Tongue (tissue), 2 donors: ENCODE measurements around the gene ZNF680. TPM values are rescaled to one million over a fixed set of nuclear protein-coding genes. Genes with fewer than 3 reads are reported as not detected.
"Not testable (repeated sequence)": the region's sequence is repeated elsewhere in the genome, so short reads cannot be mapped to it uniquely, and the experiment has no call there.

Experiments used
- DNase-seq: peaks from one replicate; pipeline ENCODE4 v3.0.0-alpha.2; 2015
- total RNA-seq: library from RNA; depleted of rRNA; stranded (reverse); fragments of >200 nt; gene quantifications from one replicate; pipeline ENCODE4 v1.2.3, GENCODE V29; 2014

Gene ZNF680
- total RNA-seq: 29.1 TPM

GRCh38 chr7:64562626-64563278 is at the start of gene ZNF680:
ZNF680 (minus strand) TSS chr7:64563071; CDS start chr7:64562954, 117 bp downstream.
- DNase-seq: peak; percentile 99

GRCh38 chr7:64612452-64612851 is 49.6 kb upstream of the ZNF680 start:
- no peak for DNase-seq

DNA sequence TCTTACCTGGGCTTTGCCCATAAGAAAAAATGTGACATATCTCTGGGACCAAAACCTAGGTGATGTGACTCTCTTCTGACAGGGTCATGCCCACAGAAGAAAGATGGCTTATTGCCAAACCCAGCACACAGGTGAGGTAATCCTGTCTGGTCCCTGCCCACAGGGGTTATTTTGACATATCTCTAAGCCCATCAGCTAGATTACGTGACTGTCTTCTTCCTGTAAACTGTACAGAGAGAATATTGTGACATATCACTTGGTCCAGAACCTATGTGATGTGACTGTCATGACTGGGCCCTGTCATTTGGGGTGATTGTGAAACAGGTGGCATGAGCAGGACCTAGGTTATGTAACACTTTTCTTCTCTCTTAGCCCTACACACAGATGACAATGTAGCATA is 48.8 kb upstream of the ZNF680 start:
- no peak for DNase-seq

DNA sequence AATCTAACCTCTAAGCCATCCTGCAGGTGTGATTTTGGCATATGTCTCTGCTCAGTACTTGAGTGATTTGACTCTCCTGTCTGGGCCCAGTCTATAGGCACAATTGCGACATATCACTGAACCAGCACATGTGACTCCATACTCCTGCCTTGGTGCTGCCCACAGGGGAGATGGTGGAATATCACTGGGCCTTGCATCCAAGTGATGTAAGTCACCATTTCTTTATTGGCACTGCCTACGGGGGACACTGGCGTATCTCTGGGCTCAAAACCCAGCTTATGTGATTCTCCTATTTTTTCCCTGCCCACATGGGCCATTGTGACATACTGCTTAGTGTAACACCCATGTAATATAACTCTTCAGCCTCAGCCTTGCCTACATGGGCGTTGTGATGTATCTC is 48.1 kb upstream of the ZNF680 start:
- no peak for DNase-seq

DNA sequence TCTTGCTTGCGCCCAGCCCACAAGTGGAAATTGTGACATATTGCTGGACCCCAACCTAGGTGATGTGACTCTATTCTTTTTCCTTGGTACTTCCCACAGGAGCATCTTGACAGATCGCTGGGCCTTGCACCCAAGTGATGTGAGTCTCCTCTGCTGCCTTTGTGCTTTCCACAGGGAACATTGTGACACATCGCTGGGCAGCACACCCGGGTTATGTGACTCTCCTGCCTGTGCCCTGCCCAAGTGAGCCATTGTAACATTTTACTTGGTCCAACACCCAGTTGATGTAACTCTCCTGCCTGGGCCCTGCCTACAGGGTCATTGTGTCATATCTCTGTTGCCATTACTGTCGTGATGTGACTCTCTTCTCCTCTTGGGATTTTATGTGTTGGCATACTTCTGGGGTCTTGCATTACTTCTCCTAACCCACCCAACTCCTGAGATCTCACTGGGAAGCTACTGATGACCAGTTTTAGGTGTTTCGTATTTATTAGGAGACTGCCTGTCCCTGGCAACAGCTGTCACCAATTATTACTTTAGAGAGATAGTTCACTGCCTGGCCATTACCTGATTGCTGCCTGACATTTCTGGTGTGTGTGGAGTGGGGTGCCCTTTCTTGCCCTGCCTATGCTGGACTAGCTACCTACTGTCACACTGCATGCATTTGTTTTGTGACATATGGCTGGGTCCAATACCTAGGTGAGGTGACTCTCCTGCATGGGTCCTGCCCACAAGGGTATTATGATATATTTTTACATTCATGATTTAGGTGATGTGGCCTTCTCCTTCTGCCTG is 45.4 kb upstream of the ZNF680 start:
- DNase-seq: no peak

DNA sequence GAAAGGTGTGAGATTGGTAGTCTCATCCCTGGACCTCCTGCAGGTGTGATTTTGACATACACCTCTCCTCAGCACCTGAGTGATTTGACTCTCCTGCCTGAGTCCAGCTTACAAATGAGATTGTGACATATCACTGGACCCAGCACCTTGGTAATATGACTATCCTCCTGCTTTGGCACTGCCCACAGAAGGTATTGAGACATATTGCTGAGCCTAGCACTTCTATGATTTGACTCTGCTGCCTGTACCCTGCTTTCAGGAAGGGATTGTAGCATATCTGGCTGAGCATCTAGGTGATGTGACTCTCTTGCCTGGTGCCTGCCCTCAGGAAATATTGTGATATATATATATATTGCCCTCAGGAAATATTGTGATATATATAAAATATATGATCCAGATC is 43.5 kb upstream of the ZNF680 start:
- DNase-seq: no peak

DNA sequence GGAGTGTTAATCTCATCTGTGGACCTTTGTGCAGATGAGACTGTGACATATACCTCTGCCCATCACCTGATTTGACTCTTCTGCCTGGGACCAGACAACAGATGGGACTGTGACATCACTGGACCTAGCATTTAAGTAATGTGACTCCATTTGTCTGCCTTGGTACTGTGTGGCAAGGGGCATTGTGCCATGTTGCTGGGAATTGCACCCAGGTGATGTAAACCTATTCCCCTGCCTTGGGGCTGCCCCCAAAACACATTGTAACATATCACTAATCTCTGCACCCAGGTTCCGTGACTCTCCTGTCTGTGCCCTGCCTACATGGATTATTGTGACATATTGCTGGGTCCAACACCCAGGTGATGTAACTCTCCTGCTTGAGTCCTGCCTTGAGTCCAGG is 40.4 kb upstream of the ZNF680 start:
- no peak for DNase-seq

DNA sequence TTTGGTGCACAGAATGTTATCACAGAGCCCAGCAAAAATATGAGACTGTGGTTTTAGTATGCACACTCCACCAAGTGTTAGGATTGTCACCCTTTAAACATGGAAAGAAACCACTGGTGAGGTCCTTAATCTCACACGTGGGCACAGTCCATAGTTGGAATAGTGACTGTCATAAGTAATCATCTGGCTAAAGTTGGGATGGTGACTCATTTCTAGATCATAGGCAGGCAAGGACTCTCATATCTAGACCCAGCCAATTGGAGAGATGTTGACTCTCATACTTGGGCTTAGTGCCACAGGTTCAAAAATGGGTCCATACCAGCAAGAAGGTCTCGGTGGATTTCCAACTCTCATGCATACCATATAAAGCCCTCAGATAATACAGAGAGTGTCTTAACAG is 39.6 kb upstream of the ZNF680 start:
- DNase-seq: no peak

GRCh38 chr7:64602086-64602485 is 39.2 kb upstream of the ZNF680 start:
- DNase-seq: no peak

DNA sequence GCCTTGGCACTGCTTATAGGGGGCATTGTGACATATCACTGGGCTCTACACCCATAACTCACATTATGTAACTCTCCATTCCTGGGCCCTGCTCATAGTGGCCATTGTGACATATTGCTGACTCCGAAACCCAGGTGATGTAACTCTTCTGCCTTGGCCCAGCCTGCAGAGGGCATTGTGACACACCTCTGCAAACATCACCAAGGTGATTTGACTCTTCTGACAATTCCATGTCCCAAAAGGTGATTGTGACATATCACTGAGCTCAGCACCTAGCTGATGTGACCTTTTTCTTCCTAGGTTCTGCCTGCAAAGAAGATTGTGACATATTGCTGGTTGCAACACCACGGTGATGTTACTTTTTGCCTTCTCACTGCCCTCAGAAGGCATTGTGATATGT is 36.5 kb upstream of the ZNF680 start:
- no peak for DNase-seq

- no peak for DNase-seq
Observed at GRCh38 chr7:64590971-64591370, 28.1 kb upstream of the ZNF680 start.

DNA sequence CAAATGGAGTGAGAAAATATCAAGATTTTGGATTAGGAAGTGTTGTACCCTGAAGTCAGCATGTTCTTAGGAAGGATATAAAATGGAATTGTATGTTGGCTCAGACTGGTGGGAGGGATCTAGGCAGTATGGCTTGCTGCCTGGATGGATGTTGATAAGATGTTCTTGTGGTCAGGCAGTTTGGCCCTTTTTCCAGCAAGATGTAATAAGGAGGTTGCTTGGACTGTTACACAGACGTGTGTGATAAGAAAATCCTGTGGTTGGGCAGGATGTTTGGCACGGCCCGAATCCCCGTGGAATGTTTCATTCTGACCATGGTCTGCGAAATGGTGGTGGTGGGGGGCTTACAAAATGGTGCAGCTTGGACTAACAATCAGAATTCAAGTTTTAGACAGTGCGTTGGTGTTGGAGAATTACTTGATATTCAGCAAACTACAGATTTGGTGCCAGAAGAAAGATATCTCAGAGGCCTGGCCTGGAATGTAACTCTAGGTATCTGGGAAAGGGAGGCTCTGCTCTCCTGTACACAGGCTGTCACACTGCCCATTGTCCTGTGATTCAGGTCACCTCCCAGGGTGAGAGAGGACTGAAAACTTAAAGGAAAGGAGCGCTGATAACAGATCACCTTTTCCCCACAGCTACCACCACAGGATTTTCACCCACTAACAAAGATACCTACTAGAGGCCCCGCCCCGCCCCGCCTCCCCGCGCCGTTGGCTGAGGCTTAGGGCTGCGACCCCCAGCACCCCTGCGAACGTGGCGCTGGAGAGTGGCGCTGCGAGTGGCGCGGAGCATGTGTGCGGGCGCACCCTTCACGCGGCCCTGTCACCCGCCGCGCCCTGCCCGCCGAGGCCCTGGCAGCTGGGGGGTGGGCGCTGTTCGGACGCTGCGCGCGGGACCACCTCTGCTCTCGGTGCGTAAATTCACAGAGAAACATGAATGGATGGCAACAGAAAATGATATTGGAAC is 19.3 kb upstream of the ZNF680 start:
- DNase-seq: no peak

DNA sequence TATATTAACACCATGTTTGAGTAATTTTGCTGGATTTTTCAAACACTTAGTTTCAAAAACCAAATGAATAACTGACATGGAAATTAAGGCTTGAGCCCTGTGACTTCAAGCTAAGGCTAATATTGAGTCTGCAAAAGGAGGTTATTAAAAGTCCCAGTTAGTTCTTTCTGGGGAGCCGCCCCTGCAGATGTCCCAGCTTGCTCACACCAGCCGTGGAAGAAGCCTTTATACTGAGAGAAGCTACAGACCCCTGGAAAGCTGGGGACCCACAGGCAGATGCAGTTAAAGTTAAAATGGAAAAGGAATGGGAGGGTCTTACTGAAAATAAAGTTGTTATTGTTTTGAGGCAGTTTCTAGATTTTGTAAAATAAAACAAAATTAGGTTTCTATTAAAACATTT is 18.5 kb upstream of the ZNF680 start:
- DNase-seq: no peak

GRCh38 chr7:64574540-64575099 is 11.7 kb upstream of the ZNF680 start:
- peak; percentile 86 for DNase-seq

GRCh38 chr7:64570284-64570605 is 7.4 kb upstream of the ZNF680 start:
- not testable (repeated sequence) for DNase-seq

GRCh38 chr7:64569372-64570283 is 6.8 kb upstream of the ZNF680 start:
- DNase-seq: peak; percentile 41

DNA sequence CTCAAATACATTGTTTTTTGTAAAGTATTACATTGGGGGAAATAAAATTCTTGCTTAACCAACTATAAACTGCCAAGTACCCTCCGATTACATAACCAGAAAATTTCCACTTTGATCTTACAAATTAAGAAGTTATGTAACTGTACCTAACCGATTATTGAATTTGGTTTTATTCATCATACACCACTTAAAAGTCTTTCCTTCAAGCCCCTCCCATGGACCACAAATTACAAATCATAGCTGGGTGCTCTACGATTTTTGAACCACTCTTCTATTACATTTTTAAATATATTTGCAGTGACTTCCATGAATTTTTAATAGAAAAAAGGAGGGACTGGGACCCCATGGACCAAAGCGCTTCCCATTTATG is 630 bp downstream of the ZNF680 start:
- DNase-seq: peak; percentile 30

GRCh38 chr7:64559206-64559605 is 3.7 kb downstream of the ZNF680 start:
- no peak for DNase-seq

DNA sequence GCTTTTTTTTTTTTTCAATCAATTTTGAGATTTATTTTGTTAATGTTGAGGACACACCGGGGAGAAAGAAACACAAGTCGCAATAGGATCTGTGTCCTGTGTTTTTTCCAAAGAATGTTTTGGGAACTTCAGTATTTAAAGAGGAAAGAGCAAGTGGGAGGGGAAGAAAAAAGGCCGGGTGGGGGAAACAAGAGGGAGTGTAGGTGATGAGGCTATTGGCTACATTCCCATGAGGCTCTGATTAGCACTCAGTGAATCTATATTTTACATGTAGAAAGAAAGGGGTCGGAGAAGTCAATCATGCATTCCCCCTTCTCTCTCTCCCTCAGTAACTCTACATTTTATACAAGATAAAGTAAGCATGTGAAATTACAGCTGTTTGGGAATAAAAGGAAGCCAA is 4.1 kb downstream of the ZNF680 start:
- DNase-seq: no peak

GRCh38 chr7:64558323-64558705 is 4.6 kb downstream of the ZNF680 start:
- DNase-seq: no peak

DNA sequence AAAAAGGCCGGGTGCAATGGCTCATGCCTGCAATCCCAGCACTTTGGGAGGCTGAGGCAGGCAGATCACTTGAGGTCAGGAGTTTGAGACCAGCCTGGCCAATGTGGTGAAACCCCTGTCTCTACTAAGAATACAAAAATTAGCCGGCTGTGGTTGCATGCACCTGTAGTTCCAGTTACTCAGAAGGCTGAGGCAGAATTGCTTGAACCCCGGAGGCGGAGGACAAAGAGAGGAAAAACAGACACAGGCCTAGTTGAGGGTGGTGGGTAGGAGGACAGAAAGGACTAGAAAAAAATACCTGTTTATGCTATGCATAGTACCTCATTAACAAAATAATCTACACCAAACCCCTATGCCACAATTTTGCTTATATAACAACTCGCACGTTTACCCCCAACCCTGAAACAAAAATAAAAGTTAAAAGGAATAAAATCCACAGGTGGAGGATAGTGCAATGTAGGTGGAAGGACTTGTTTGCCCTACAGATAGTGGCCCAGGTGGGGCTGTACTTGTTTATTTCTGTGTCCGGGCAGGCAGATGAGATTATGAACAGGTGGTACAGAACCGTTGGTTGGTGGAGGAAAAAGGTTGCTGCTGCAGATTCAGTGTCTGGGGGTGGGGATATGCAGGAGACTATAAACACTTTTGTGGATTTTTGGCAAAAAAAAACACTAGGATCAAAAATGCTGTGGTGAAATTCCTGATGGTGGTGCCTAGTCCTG is 5.1 kb downstream of the ZNF680 start:
- DNase-seq: no peak
